C4-2B (cell line): ENCODE data around the gene KIF15.

Source experiments
- H3K27ac ChIP-seq: fragments of 450-650 bp; 2 replicates; pipeline ENCODE4 v1.5.1; 2017
- ZFX ChIP-seq: fragments of 450-650 bp; IDR thresholded peaks from 2 replicates; pipeline ENCODE4 v1.6.1; 2017
- TF ChIP-seq, protein P1 (sequence below): fragments of 450-650 bp; conservative IDR thresholded peaks from 2 replicates; pipeline ENCODE4 v1.5.1; 2017; ENCODE audit warnings: mild to moderate bottlenecking

The KIF15 gene

GRCh38 chr3:44883999-44884431 lies 122.4 kb downstream of the KIF15 start:
- TF ChIP-seq, protein P1, sequence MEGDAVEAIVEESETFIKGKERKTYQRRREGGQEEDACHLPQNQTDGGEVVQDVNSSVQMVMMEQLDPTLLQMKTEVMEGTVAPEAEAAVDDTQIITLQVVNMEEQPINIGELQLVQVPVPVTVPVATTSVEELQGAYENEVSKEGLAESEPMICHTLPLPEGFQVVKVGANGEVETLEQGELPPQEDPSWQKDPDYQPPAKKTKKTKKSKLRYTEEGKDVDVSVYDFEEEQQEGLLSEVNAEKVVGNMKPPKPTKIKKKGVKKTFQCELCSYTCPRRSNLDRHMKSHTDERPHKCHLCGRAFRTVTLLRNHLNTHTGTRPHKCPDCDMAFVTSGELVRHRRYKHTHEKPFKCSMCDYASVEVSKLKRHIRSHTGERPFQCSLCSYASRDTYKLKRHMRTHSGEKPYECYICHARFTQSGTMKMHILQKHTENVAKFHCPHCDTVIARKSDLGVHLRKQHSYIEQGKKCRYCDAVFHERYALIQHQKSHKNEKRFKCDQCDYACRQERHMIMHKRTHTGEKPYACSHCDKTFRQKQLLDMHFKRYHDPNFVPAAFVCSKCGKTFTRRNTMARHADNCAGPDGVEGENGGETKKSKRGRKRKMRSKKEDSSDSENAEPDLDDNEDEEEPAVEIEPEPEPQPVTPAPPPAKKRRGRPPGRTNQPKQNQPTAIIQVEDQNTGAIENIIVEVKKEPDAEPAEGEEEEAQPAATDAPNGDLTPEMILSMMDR, result no peak
- H3K27ac ChIP-seq, result no peak overlapping the region

DNA sequence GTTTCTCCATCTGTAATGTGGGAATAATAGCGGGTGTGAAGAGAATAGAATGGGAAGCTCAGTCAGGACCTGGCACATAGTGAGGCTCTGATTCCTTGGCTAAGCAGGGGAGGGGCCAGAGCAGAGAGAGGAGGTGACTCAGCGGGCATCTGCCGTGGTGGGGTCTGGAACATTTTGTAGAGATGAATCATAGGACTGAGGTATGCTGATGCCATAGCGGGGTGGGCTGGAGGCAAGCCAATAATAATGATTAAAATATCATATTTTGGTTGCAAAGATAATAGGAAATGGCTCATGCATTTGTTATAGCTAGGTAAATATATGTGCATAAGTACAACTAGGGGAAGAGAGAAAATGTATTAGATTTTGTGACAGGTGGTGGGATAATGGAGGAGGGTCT lies 124.0 kb downstream of the KIF15 start:
- no peak overlapping the region for H3K27ac ChIP-seq

DNA sequence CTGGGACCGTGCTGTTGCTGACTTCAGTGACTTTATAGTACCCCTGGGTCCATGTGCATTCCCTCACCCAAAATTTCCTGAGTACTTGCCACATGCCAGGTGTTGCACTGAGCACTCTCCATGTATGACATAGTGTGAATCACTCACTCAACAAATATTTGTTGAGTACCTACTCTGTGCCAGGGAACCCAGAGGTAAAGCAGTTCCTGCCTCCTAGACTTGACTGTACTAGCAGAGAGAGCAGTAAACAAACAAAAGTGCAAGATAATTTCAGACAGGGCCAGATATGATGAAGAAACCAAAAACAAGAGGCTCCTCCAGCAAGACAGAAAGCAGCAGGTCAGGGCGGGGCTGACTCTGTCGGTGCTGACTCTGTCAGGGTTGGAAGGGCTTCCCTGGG lies 125.0 kb downstream of the KIF15 start:
- TF ChIP-seq, protein P1, result no peak
- no peak for TF ChIP-seq ZFX

More for the DNA sequence above, 124.0 kb downstream of the KIF15 start:
- no peak for TF ChIP-seq ZFX
- TF ChIP-seq, protein P1, result no peak

GRCh38 chr3:44887101-44887500 lies 125.5 kb downstream of the KIF15 start:
- TF ChIP-seq, protein P1, result no peak
- TF ChIP-seq ZFX, result no peak
- peak overlapping the region; percentile 44 for H3K27ac ChIP-seq

More for the DNA sequence above, 125.0 kb downstream of the KIF15 start:
- H3K27ac ChIP-seq, result peak overlapping the region; percentile 44

DNA sequence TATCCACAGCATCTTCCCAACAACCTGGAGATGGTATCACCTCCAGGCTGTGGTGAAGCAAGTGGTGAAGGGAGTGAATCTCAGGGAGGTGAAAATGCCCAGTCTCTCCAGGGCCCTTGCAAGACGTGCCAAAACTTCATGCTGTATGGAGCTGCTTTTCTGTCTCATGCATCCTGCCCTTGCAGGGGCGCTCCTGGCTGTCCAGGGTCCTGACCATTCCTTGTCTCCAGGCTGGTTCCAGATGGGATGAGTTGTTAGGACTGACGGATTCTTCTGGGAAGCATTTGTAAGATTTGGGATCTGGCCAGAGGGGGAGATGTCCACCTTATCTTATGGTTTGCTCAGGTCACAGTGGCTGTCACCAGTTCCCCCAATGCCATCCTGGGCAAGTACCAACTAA lies 128.7 kb downstream of the KIF15 start:
- H3K27ac ChIP-seq, result no peak overlapping the region
- TF ChIP-seq, protein P1, result no peak
- no peak for TF ChIP-seq ZFX

GRCh38 chr3:44890852-44891251 lies 129.3 kb downstream of the KIF15 start:
- no peak overlapping the region for H3K27ac ChIP-seq

DNA sequence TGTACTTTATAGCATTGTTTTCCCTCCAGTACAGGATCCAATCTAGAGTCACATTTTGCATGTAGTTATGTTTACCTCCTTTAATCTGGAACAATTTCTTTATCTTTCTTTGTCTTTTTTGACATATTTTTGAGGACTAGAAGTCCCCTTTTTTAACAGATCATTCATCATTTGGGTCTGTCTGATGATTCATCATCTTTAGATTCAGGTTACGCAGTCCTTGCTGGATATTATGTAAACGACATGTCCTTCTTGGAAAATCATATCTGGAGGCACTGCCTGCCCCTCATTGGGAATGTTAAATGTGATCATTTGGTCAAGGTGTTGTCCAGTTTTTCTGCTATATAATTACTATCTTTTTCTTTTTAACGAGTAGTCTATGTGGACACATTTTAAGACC lies 131.1 kb downstream of the KIF15 start:
- H3K27ac ChIP-seq, result no peak overlapping the region
- TF ChIP-seq, protein P1, result no peak
- no peak for TF ChIP-seq ZFX

More at GRCh38 chr3:44890852-44891251, 129.3 kb downstream of the KIF15 start:
- no peak for TF ChIP-seq ZFX
- TF ChIP-seq, protein P1, result no peak
